Measurements from ENCODE around the gene SCIN. TPM values are rescaled to one million over a fixed set of nuclear protein-coding genes. Genes with fewer than 3 reads are reported as not detected.
"Not testable (repeated sequence)": the region's sequence is repeated elsewhere in the genome, so short reads cannot be mapped to it uniquely, and the experiment has no call there.

SCIN gene
- 10 to 100 TPM; 76.6 to 95.5 TPM for total RNA-seq
- long read RNA-seq, full-length matches to known transcripts: 432 of 490 reads
- long read RNA-seq, partial matches to known transcripts: 34 of 490 reads
- long read RNA-seq, other reads (novel, unspliced or antisense): 24 of 490 reads

DNA sequence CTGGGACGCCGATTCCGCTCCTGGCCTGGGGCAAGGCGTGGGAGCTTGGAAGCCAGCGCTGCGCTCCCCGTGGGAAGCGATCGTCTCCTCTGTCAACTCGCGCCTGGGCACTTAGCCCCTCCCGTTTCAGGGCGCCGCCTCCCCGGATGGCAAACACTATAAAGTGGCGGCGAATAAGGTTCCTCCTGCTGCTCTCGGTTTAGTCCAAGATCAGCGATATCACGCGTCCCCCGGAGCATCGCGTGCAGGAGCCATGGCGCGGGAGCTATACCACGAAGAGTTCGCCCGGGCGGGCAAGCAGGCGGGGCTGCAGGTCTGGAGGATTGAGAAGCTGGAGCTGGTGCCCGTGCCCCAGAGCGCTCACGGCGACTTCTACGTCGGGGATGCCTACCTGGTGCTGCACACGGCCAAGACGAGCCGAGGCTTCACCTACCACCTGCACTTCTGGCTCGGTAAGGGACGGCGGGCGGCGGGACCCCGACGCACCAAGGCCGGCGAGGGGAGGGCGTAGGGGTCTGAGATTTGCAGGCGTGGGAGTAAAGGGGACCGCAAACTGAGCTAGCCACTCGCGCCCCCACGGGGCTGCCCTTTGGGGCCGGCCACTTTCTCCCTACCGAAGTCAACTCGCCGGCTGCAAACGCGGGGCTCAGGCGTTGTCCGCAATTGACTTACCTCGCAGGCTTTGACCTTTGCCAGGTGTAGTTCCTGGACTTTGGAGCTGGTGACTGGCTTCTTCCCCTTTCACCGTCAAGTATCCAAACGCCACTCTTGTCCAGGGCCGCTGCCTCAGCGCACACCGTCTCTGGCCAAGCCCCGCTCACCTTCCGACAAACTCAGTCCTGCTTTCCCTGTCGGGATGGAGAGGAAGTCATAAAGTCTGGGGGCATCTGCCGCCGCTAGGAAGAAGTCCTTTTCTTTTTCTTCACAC, at the start of gene SCIN:
Gene SCIN, plus strand, starts transcription at position 187 of the 928 bp plus-strand sequence. Its CDS starts 67 bp downstream, at position 254.
- DNase-seq: peak; percentile 79 to 83
- intact Hi-C loops (cut with DNase I, micrococcal nuclease): no loop called here

DNA sequence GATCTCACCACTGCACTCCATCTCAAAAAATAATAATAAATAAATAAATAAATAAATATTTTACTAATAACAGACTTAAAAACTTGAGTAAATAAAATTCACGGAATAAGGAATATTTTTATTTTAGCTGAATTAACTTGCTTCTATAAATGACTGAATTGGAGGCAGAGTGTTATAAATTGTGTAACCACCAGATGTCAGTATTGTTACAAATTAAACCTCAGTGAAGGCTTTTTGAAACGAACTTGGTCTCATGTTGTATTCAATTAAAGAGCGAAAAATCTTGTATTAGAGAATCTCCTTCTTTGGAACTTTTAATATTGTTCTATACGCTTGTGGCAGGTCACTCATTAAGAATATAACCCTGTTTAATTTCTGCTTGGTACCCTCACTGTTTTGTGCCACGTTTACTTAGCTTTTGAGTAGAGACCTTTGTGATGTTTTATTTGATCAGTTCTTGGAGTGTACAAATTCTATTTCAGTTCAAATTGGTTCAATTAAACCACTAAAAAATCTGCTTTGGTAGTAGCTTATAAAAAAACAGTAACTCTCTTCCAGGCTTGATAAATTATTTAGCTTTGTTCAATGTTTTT, 45.6 kb upstream of the SCIN start:
- intact Hi-C loops (cut with DNase I, micrococcal nuclease): loop anchor here in 1 of 2 donors (5.0 to 10.0 kb wide), 2 partner anchors 100 to 737 kb away; no protein-coding TSS in a partner anchor
- DNase-seq: no peak
- peak; percentile 50 for ATAC-seq

More for the DNA sequence above, at the start of gene SCIN:
- ATAC-seq: peak; percentile 87

DNA sequence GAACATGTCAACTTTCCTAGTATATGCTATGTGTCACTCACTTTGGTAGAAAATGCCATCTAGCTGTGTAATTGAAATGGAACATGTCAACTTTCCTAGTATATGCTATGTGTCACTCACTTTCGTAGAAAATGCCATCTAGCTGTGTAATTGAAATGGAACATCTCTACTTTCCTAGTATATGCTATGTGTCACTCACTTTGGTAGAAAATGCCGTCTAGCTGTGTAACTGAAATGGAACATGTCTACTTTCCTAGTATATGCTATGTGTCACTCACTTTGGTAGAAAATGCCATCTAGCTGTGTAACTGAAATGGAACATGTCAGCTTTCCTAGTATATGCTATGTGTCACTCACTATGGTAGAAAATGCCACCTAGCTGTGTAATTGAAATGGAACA, 43.8 kb upstream of the SCIN start:
- intact Hi-C loops (cut with DNase I, micrococcal nuclease): loop anchor here in 1 of 2 donors (10.0 kb wide), 1 partner anchor 98 kb away; no protein-coding TSS in a partner anchor
- not testable (repeated sequence) for DNase-seq, ATAC-seq

DNA sequence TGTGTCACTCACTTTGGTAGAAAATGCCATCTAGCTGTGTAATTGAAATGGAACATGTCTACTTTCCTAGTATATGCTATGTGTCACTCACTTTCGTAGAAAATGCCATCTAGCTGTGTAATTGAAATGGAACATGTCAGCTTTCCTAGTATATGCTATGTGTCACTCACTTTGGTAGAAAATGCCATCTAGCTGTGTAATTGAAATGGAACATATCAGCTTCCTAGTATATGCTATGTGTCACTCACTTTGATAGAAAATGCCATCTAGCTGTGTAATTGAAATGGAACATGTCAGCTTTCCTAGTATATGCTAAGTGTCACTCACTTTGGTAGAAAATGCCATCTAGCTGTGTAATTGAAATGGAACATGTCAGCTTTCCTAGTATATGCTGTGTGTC, 42.9 kb upstream of the SCIN start:
- DNase-seq, ATAC-seq: not testable (repeated sequence)
- intact Hi-C loops (cut with DNase I, micrococcal nuclease): loop anchor here in 1 of 2 donors (10.0 kb wide), 1 partner anchor 97 kb away; no protein-coding TSS in a partner anchor

DNA sequence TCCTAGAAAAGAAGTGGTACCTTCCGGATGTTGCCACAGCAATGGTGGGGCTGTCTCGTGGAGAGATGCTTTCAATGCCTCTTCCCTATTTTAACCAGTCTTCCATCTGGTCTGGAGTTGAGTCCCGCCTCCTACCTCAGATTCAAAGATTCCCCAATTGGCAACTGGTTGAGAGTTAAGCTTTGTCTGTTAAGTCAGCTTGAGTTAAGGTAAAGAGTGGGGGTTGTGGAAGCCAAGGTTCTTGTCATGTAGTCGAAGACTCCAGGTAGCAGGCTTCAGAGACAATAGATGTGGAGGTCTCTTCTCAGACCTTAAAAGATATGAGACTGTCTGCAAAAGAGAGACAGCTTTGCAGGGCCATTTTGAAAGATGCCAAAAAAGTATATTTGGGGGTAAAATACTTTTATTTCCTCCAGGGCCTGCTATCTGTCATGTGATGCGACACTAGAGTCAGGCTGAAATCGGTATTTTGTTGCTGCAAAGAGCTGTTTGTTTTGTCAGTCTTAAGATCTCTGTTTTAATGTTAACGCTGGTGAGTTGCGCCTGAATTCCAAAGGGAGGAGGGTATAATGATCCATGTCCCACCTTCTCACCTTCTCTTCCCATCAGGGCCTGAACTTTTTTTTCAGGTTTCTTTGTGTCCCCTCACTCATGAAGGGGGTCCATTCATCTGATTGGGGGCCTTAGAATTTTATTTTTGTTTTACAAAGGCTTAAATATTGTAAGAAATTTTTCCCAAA, 40.4 kb upstream of the SCIN start:
- DNase-seq (no peak), ATAC-seq (no peak)
- intact Hi-C loops (cut with DNase I, micrococcal nuclease): loop anchor here in 1 of 2 donors (5.0 to 10.0 kb wide), 2 partner anchors 95 to 737 kb away; no protein-coding TSS in a partner anchor

DNA sequence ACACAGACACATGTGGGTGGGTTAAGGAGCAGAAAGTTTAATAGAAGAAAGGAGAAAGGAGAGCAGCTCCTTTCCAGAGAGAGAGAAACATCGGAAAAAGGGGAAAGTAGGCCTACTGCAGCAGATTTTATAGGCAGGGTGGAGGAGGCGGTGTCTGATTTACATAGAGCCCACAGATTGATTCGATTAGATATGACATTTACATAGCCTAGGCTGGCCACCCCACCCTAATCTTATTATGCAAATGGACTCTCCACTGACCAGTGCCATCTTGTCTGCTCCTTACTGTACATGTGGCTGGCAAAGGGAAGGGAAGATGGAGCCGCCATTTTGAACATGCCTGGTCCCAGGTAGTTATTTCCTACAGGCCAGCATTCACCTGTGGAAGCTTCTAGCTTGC, 38.7 kb upstream of the SCIN start:
- intact Hi-C loops (cut with DNase I, micrococcal nuclease): loop anchor here in 1 of 2 donors (5.0 kb wide), 1 partner anchor 736 kb away; no protein-coding TSS in a partner anchor
- ATAC-seq (no peak), DNase-seq (no peak)

DNA sequence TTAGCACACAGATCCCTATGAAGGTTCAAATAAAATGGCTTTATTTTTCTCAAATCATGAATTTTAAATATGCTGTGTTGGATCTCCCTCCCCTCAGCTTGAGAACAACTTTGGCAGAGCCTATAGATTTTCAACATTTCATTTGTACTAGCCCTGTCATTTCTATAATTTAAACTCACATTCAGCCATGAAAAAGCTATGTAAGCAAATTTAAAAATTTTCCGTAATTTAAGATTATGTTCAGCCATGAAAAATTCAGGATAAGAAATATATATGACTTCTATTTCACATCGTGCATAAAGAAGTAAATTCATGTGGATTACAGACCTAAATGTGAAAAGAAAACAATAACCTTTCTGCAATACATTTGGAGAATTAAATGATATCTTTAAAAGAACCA, 36.5 kb upstream of the SCIN start:
- no peak for DNase-seq
- no peak for ATAC-seq
- intact Hi-C loops (cut with DNase I, micrococcal nuclease): loop anchor here in 1 of 2 donors (5.0 kb wide), 1 partner anchor 733 kb away; no protein-coding TSS in a partner anchor

DNA sequence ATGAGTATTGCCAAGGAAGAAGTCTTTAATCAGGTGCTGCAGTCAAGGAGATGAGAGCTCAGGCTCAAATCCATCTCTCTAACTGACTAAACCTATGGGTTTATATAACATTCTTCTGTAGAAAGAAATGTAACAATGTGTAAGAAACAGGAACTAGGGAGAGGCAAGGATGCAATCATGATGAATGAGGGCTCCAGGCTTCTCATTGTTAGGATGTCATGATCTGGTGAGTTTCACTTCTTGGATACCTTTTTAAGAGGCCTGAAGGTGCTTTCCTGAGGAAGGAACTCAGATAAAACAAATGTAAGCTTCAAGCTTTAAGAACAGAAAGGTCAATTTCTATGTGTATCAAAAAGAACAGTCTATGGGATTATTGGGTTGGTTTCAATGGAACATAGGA, 30.8 kb upstream of the SCIN start:
- ATAC-seq (no peak), DNase-seq (no peak)
- intact Hi-C loops (cut with DNase I, micrococcal nuclease): no loop called here

DNA sequence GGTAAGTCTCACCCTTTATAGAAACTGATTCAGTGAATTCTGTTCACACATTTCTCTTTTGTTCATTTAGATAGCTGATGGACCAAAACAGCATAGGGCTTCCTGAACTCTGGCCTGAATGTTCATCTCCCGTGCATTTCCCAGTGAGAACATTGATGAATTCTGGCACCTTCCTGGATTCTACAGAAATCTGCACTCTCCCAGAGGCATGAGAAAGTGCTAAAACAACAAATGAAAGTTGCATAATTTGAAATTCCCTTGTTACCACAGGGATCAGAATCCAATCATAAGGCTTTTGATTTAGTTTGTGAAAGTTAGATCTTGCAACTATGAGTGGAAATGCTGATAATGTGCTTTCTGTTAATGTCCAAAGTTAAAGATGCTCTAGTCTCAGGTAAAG, 29.7 kb upstream of the SCIN start:
- ATAC-seq: no peak
- intact Hi-C loops (cut with DNase I, micrococcal nuclease): no loop called here
- DNase-seq: no peak

DNA sequence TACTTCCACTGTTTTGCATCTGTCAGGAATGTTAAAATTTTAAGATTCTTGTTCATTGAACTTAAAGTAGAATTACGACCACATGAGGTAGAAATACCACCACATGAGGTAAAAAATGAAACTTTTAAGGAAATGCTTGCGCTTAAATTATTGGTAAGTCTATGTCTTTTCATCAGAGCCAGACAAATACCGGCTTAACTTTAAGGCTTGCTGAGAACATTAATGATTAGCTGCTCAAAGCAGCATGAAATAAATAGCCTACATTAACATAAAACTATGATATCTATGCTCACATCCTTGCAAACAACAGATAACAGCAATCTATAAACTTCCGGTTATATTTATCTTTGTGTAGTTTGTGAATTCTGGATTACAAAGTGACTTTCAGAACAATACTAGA, 26.9 kb upstream of the SCIN start:
- intact Hi-C loops (cut with DNase I, micrococcal nuclease): no loop called here
- ATAC-seq (no peak), DNase-seq (no peak)

DNA sequence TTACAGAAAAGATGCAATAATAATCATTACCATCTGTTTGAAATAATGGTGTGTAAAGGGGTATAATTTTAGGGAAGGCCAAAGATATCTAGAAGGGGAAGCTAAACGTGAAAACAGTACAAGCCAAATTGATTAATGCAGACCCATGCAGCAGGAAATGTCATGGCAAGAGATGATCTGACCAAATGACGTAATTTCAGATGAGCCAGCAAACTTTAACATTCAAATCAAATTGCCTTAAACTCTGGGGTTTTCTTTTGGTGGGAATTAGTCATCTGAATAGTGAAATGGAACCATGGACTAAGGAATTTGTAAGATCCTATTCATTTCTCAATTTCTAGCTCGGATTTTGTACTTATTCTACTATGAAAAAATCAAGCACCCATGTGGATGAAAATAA, 21.4 kb upstream of the SCIN start:
- ATAC-seq (no peak), DNase-seq (no peak)
- intact Hi-C loops (cut with DNase I, micrococcal nuclease): no loop called here

DNA sequence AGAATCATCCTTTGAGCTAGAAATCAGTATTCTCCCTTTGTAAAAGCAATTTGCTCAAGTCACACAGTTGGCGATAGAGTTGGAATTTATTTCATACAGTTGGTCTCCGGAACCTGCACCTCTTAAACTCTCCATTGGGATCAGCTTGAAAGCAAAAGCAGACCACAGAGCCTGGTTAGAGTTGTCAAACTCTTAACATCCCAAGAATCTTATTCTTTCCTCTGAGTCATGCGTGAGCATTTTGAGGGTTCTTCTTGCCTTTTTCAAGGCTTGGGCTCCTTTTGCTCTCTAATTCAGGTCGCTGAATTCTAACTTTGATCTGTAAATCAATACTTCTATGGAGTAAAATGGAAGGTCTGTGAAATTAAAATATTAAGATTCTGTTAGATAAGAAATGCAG, 19.6 kb upstream of the SCIN start:
- ATAC-seq (no peak), DNase-seq (no peak)
- intact Hi-C loops (cut with DNase I, micrococcal nuclease): no loop called here

DNA sequence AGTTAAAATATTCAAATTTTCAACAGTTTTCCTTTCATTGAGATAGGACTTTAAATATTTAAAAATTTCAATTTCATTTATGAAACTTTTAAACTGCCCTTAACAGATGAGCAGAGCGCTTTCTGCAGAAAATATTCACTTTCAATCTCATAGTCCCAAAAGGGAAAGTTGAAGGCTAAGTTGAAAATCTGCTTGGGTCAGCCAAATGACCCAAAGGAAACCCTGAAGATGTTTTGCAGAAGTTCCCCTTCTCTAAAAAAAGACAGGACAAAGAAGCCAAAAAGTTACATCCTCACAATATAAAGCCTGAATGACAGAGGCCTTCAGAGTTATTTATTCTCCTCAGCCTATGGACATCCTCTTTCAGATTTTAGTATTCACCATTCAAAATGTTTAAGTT, 17.6 kb upstream of the SCIN start:
- DNase-seq (no peak), ATAC-seq (no peak)
- intact Hi-C loops (cut with DNase I, micrococcal nuclease): no loop called here

DNA sequence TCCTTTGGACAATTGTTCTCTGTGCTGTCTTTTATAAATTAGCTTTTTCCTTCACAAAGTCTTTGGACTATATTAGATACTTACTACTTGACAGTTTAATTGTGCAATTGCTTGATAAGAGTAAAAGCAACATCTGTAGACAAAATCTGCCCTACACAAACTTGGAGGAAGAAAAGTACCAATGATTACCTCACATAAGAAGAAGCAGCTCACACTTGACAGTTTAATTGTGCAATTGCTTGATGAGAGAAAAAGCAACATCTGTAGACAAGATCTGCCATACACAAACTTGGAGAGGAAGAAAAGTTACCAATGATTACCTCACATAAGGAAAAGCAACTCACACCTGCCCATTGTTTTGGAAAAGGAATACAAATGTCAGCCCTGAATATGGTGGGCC, 17.1 kb upstream of the SCIN start:
- no peak for DNase-seq
- intact Hi-C loops (cut with DNase I, micrococcal nuclease): no loop called here
- no peak for ATAC-seq

DNA sequence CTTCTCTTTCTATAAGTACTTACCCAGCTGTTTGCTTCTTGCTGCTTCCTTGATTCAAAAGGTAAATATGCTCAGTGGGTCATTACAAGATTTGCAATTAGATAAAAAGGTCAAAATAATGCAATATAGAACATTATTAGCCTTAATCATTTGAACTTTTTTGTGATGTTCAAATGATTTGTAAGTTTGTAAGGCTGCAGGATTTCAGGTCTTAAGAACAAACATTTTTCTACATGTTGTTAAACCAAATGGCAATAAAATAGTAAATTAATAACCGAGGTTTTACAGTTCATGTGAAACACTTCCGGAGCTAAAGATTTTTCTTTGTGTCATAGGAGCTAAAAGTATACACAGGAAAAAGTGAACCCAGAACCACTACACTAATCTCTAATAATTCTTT, 16.2 kb upstream of the SCIN start:
- no peak for ATAC-seq
- intact Hi-C loops (cut with DNase I, micrococcal nuclease): no loop called here
- DNase-seq: no peak

DNA sequence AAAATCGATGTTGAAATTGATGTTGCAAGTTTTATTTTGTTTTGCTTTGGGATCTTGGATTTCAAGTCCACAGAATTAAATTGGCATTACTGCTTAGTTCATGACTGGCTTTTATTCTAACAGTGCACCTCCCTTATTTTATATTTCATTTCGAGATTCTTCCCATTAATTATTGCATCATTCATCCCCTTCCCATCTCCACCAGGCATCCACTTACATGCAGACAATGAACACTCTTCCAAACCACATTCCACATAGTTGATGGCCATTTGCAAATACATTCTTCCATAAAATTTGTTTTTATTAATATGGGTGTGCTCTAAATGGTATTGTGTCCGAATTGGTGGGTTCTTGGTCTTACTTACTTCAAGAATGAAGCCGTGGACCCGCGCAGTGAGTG, 15.6 kb upstream of the SCIN start:
- intact Hi-C loops (cut with DNase I, micrococcal nuclease): no loop called here
- DNase-seq: no peak
- ATAC-seq: no peak

DNA sequence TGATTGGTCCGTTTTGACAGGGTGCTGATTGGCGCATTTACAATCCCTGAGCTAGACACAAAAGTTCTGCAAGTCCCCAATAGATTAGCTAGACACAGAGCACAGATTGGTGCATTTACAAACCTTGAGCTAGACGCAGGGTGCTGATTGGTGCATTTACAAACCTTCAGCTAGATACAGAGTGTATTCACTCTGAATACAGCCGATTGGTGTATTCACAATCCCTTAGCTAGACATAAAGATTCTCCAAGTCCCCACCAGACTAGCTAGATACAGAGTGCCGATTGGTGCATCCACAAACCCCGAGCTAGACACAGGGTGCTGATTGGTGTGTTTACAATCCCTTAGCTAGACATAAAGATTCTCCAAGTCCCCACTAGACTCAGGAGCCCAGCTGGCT, 14.8 kb upstream of the SCIN start:
- DNase-seq; ATAC-seq; intact Hi-C loops (cut with DNase I, micrococcal nuclease): not testable (repeated sequence)

DNA sequence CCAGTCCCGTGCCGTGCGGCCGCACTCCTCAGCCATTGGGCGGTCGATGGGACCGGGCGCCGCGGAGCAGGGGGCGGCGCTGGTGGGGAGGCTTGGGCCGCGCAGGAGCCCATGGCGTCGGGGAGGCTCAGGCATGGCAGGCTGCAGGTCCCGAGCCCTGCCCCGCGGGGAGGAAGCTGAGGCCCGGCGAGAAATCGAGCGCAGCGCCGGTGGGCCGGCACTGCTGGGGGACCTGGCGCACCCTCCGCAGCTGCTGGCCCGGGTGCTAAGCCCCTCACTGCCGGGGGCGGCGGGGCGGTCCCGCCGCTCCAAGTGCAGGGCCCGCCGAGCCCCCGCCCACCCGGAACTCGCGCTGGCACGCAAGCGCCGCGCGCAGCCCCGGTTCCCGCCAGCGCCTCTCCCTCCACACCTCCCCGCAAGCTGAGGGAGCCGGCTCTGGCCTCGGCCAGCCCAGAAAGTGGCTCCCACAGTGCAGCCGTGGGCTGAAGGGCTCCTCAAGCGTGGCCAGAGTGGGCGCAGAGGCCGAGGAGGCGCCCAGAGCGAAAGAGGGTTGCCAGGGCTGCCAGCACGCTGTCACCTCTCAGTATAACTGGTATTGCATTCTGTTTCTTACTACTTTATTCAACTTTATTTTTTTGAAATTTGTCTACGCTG, 14.3 kb upstream of the SCIN start:
- intact Hi-C loops (cut with DNase I, micrococcal nuclease); DNase-seq: not testable (repeated sequence)
- peak; percentile 64 for ATAC-seq

Measured in left colon (tissue), 2 donors.